Karpas-422 (cell line): ENCODE results near the gene ZIC3. TPM values are rescaled to one million over a fixed set of nuclear protein-coding genes. Genes with fewer than 3 reads are reported as not detected.

Source experiments
- DNase-seq: peaks from one replicate; pipeline ENCODE4 v3.0.0-alpha.2; 2015
- H2AFZ ChIP-seq: fragments of 200-600 bp; sonication (generic); 2 replicates; pipeline ENCODE4 v1.6.1; 2014; ENCODE audit warnings: antibody characterized with exemption, low read length, mixed read lengths
- H3K27ac ChIP-seq: fragments of 200-600 bp; sonication (generic); 2 replicates; pipeline ENCODE4 v1.5.1; 2014; ENCODE audit warnings: mild to moderate bottlenecking, low read length, moderate library complexity
- H3K27me3 ChIP-seq: fragments of 200-600 bp; sonication (generic); 2 replicates; pipeline ENCODE4 v1.6.1; 2014; ENCODE audit warnings: low read length, mixed read lengths
- H3K36me3 ChIP-seq: fragments of 200-600 bp; sonication (generic); 2 replicates; pipeline ENCODE4 v1.6.1; 2014; ENCODE audit warnings: low read length, mixed read lengths; ENCODE audit not compliant: insufficient read depth
- H3K4me1 ChIP-seq: fragments of 200-600 bp; sonication (generic); 2 replicates; pipeline ENCODE4 v1.6.1; 2014; ENCODE audit warnings: mild to moderate bottlenecking, low read length, mixed read lengths
- H3K4me2 ChIP-seq: fragments of 200-600 bp; sonication (generic); 2 replicates; pipeline ENCODE4 v1.6.1; 2014; ENCODE audit warnings: low read length, low read depth, mild to moderate bottlenecking; ENCODE audit not compliant: poor library complexity, severe bottlenecking
- H3K4me3 ChIP-seq: fragments of 200-600 bp; sonication (generic); 2 replicates; pipeline ENCODE4 v1.5.1; 2014; ENCODE audit warnings: mild to moderate bottlenecking, antibody characterized with exemption, low read length, mixed read lengths
- H3K79me2 ChIP-seq: fragments of 200-600 bp; sonication (generic); 2 replicates; pipeline ENCODE4 v1.6.1; 2014; ENCODE audit warnings: mild to moderate bottlenecking, low read length, mixed read lengths
- H3K9ac ChIP-seq: fragments of 200-600 bp; sonication (generic); 2 replicates; pipeline ENCODE4 v1.6.0; 2014; ENCODE audit warnings: low read length
- H3K9me2 ChIP-seq: fragments of 200-600 bp; sonication (generic), shearing (Covaris generic); replicated peaks from 2 replicates; pipeline ENCODE4 v1.6.0; 2014; ENCODE audit warnings: mild to moderate bottlenecking, low read length, moderate library complexity; ENCODE audit not compliant: insufficient read depth
- H3K9me3 ChIP-seq: fragments of 300-700, 200-600 bp; sonication (generic); 2 replicates; pipeline ENCODE4 v1.6.1; 2014; ENCODE audit warnings: low read length, mixed read lengths
- H4K20me1 ChIP-seq: fragments of 200-600 bp; sonication (generic); 2 replicates; pipeline ENCODE4 v1.6.1; 2014; ENCODE audit warnings: mild to moderate bottlenecking, antibody characterized with exemption, low read length, low read depth; ENCODE audit not compliant: insufficient read depth
- total RNA-seq: library from RNA; depleted of rRNA; stranded (reverse); fragments of >200 nt; shearing (Covaris generic); gene quantifications from 2 replicates; pipeline ENCODE4 v1.2.3, GENCODE V29; 2014; ENCODE audit warnings: low replicate concordance; rRNA removed

ZIC3 gene
- total RNA-seq = not detected in 2 replicates

DNA sequence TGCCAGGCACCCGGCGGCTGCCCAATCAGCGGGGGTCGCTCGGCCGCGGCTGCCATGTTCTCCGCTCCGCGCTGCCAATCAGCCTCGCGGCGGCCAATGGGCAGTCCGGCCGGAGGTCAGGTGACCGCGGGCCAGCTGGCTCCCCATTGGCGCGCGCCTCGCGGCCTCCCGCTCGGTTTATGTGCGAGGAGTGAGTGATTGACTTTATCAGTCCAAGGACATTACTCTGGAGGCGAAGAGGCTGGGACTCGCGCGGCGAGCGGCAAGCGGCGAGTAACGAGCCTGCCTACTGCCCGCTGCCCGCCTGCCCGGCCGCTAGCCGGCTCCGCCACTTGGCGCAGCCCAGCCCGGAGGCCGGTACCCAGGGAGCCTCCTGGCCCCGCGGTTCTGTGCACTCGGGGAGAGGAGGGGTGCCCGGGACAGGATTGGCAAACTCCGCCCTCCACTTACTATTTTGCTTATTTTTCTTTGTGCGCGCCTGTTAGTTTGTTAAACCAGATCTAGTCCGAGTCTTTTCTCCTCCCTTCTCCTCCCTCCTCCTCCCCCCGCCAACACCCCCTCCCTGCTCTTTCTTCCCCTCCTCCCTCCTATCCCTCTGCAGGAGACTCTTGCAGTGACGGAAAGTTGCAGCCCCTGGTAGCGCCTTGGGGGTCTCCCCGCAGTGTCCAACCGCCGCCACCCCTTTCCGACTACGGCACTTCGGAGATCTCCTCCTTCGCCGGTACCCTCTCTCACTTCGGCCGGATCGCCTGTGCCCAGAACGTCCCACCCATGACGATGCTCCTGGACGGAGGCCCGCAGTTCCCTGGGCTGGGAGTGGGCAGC lies at the start of gene ZIC3:
ZIC3 (plus strand) TSS at position 207 of the 825 bp plus-strand sequence; CDS start at position 772, 565 bp downstream.
- H3K79me2 ChIP-seq = no peaks in the 10 kb centered on the region
- H2AFZ ChIP-seq = no peak within 1 kb of the TSS
- H4K20me1 ChIP-seq = no peaks in the 10 kb centered on the region
- peaks cover 9% of the 10 kb centered on the region; the same call in 1 of the 2 replicates for H3K9me3 ChIP-seq
- no peak within 1 kb of the TSS for H3K4me3 ChIP-seq
- H3K9ac ChIP-seq = no peak within 1 kb of the TSS
- H3K36me3 ChIP-seq = no peaks in the 10 kb centered on the region
- H3K9me2 ChIP-seq = no peaks in the 10 kb centered on the region
- H3K27me3 ChIP-seq = no peaks in the 10 kb centered on the region
- no peak for DNase-seq
- H3K4me2 ChIP-seq = no peak within 1 kb of the TSS
- H3K27ac ChIP-seq = no peak within 1 kb of the TSS
- H3K4me1 ChIP-seq = no peaks in the 10 kb centered on the region

DNA sequence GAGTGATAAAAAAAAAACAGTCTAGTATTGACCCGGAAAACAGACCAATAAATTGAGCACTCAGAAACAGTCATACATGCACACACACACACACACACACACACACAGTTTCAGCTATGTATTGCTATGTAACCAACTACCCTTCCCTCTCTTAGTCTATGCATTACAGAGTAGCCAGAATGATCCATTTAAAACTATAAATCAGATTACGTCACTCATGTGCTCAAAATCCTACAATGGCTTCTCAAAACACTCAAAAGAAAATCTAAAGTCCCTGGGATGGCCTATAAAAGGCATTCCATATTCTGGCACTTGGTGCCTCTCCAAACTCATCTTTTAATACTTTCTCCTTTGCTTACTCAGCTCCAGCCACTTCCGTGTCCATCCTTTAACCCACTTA lies 46.5 kb upstream of the ZIC3 start:
- Histone ChIP-seq H3K27me3 (no peaks in the 10 kb centered on the region), H3K4me3 (no peak overlapping the region), H3K9me2 (no peaks in the 10 kb centered on the region), H2AFZ (no peak overlapping the region), H3K36me3 (no peaks in the 10 kb centered on the region), H3K9me3 (no peaks in the 10 kb centered on the region), H3K9ac (no peak overlapping the region), H3K4me2 (no peak overlapping the region), H3K27ac (no peak overlapping the region), H4K20me1 (no peaks in the 10 kb centered on the region), H3K79me2 (no peaks in the 10 kb centered on the region), H3K4me1 (no peaks in the 10 kb centered on the region)
- no peak for DNase-seq

DNA sequence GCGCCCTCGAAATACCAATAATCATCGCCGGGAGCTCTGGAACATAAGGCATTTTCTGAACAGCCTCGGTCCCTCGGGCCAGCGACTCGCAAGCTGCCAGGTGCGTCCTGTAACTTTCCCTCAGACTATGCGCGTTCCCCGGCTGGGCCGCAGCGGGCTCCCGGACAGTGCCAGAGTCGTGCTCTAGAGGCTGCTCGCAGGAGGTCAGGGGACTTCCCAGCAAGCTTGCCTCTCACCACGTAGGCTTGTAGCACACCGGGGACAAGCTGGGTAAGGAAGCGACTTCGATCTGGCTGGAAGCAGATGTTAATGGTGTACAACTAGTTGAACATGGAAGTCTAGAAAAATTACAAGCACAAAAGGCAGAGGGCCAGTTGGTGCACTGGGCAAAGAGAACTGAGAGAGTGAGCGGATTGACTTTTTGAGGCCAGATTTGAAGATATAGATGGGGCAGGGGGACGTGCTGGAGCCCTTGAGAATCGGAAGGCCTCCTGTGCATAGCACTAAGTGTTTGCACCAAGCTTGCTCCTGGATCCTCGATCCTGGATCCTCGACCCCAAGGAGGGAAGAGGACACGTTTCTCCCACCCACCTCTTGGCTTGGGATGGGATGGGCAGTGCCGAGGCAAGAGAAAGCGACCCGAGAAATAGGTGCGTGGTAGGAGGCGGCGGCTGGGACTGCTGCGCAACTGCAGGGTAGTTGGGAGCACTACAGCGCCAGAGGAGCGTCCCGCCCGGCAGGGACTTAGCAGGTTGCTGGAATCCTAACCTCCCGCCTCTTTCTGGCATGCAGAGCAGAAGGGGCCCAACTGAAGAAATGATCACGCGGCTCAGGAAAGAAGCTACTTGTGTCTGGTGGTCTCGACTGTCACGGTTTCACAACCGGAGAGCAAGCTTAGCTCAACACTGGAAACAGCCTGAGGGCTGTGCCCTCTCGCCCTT lies 19.9 kb upstream of the ZIC3 start:
- Histone ChIP-seq H3K4me3 (no peak overlapping the region), H3K79me2 (no peaks in the 10 kb centered on the region), H3K4me1 (no peaks in the 10 kb centered on the region), H4K20me1 (no peaks in the 10 kb centered on the region), H2AFZ (no peak overlapping the region), H3K9me3 (peaks cover 3% of the 10 kb centered on the region; the same call in 1 of the 2 replicates), H3K27ac (no peak overlapping the region), H3K9me2 (no peaks in the 10 kb centered on the region), H3K27me3 (no peaks in the 10 kb centered on the region), H3K4me2 (no peak overlapping the region), H3K36me3 (no peaks in the 10 kb centered on the region), H3K9ac (no peak overlapping the region)
- DNase-seq = no peak

DNA sequence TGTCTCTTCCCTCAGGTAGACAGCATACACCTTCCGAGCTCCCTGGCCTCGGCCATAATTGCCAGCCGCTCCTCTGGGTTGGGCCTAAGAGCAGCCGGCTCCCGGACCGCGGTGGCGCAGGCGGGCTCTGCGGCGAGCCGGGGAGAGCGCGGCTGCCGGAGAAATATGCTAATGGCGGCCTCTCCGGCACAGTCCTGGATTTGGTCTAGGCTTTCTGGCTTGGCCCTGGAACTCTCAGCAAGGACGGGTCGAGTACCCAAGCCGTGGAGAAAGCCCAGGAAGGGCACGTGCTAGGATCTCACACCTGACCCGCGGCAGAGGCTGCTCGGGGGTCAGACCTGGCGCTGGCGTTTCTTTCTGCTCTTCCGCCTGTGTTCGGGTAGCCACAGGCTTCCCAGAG lies 18.6 kb upstream of the ZIC3 start:
- H3K79me2 ChIP-seq = no peaks in the 10 kb centered on the region
- H3K4me2 ChIP-seq = no peak overlapping the region
- no peak for DNase-seq
- no peaks in the 10 kb centered on the region for H4K20me1 ChIP-seq
- no peak overlapping the region for H3K4me3 ChIP-seq
- H3K9me2 ChIP-seq = no peaks in the 10 kb centered on the region
- H3K36me3 ChIP-seq = no peaks in the 10 kb centered on the region
- no peak overlapping the region for H2AFZ ChIP-seq
- H3K27ac ChIP-seq = no peak overlapping the region
- peaks cover 3% of the 10 kb centered on the region; the same call in 1 of the 2 replicates for H3K9me3 ChIP-seq
- no peaks in the 10 kb centered on the region for H3K4me1 ChIP-seq
- H3K27me3 ChIP-seq = no peaks in the 10 kb centered on the region
- H3K9ac ChIP-seq = no peak overlapping the region

DNA sequence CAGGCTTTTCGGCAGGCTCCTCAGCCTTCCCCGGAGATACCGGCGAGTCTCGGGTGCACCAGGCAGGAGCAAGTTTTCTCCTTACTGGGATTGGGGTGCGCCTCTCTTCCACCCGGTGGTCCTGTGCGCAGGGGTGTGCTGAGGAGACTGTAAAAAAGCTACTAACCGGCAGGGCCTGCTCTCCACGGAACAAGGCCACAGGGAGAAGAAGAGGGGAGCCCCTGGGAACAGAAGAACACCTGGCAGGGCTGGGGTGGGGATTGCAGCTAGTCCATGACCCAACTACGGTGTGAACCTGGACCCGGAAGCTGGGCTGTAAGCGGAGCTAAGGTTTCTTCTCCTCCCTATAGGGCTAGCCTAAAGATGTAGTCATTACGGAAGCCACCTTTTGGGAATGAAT lies 17.7 kb upstream of the ZIC3 start:
- Histone ChIP-seq H3K36me3 (no peaks in the 10 kb centered on the region), H3K27me3 (no peaks in the 10 kb centered on the region), H3K9me3 (peaks cover 3% of the 10 kb centered on the region; the same call in 1 of the 2 replicates)

DNA sequence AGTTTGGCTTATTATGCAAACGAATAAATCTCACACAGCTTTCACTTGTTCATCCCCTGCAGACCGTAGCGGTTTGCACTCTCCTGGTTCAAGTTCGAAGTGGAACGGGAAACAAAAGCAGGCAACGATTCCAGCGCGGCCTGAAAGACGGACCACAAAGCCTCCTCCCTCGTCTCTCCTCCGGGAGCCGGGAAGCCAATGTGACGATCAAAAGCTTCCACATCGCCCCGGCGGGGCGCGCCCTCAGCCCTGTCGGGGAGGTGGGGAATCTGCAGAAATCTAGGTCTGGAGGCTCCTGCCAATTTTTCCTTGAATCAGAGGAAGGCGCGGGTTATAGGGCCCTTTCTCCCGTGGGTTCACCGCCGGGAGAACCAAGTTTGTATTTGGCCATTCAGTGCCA lies 16.9 kb upstream of the ZIC3 start:
- no peak overlapping the region for H3K9ac ChIP-seq
- no peak overlapping the region for H3K4me2 ChIP-seq
- H3K9me2 ChIP-seq = no peaks in the 10 kb centered on the region
- no peaks in the 10 kb centered on the region for H3K79me2 ChIP-seq
- no peaks in the 10 kb centered on the region for H3K27me3 ChIP-seq
- no peaks in the 10 kb centered on the region for H3K36me3 ChIP-seq
- no peak overlapping the region for H3K4me3 ChIP-seq
- H4K20me1 ChIP-seq = no peaks in the 10 kb centered on the region
- DNase-seq = no peak
- no peak overlapping the region for H3K27ac ChIP-seq
- H3K9me3 ChIP-seq = peaks cover 3% of the 10 kb centered on the region; the same call in 1 of the 2 replicates
- no peak overlapping the region for H2AFZ ChIP-seq
- H3K4me1 ChIP-seq = no peaks in the 10 kb centered on the region

More for the DNA sequence above, 17.7 kb upstream of the ZIC3 start:
- H3K9ac ChIP-seq = no peak overlapping the region
- no peaks in the 10 kb centered on the region for H3K79me2 ChIP-seq
- H3K27ac ChIP-seq = no peak overlapping the region
- no peaks in the 10 kb centered on the region for H4K20me1 ChIP-seq
- H3K4me3 ChIP-seq = no peak overlapping the region
- no peaks in the 10 kb centered on the region for H3K9me2 ChIP-seq
- no peaks in the 10 kb centered on the region for H3K4me1 ChIP-seq
- no peak overlapping the region for H2AFZ ChIP-seq
- DNase-seq = no peak
- H3K4me2 ChIP-seq = no peak overlapping the region

DNA sequence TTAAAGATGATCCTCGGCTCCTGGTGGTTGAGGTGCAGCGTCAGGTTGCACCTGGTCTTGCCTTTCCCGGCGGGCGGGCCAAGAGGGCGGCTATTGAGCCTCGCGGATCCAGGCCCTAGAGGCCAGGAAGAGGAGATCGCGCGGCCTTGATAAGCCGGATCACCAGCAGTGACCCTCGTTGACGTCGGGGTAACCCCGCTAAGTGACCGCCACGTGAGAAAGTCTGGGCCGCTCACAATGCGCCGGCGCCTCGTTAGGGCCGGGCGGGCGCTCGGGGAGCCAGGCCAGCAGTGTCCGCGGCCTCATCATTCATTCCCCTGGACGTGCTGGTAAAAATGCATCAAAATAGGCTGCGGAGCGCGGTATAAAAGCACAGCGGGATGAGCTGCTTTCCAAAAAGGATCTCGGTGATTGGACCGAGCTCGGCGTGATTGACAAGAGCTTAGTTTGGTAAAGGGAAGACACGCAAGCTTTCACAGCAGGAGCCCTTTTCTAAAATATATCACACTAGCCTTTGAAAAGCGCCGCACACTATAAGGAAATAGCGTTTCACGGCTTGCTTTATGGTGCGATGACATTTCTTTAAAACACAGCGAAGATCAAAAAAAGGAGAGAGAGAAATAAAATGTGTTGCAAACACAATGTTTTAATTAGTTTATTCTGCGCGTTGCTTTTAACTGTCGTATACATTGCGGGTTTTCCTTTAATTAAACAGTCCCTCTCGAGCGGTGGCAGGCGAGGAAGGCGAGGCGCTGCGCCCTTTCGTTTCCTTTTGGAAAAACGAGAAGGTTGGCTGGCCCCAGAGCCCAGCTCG lies 15.9 kb upstream of the ZIC3 start:
- no peak overlapping the region for H2AFZ ChIP-seq
- H3K27me3 ChIP-seq = no peaks in the 10 kb centered on the region
- no peak for DNase-seq
- H3K4me3 ChIP-seq = no peak overlapping the region
- H3K9me2 ChIP-seq = no peaks in the 10 kb centered on the region
- H3K27ac ChIP-seq = no peak overlapping the region
- H3K9me3 ChIP-seq = peaks cover 3% of the 10 kb centered on the region; the same call in 1 of the 2 replicates
- no peaks in the 10 kb centered on the region for H3K4me1 ChIP-seq
- H3K9ac ChIP-seq = no peak overlapping the region
- no peaks in the 10 kb centered on the region for H3K36me3 ChIP-seq
- no peaks in the 10 kb centered on the region for H4K20me1 ChIP-seq
- no peak overlapping the region for H3K4me2 ChIP-seq
- H3K79me2 ChIP-seq = no peaks in the 10 kb centered on the region
